Fibroblast of the aortic adventitia (primary cell): Measurements from ENCODE around the gene IL13RA1. TPM values are rescaled to one million over a fixed set of nuclear protein-coding genes. Genes with fewer than 3 reads are reported as not detected.
"Not testable (repeated sequence)": the region's sequence is repeated elsewhere in the genome, so short reads cannot be mapped to it uniquely, and the experiment has no call there.

ENCODE experiments used
- DNase-seq: peaks from one replicate; pipeline ENCODE4 v3.0.0-alpha.2; 2010; ENCODE audit warnings: low read depth
- H3K4me3 ChIP-seq: 2 replicates; pipeline ENCODE4 v1.5.1; 2011; ENCODE audit warnings: low read depth, mild to moderate bottlenecking, control low read depth, low read length, moderate library complexity
- total RNA-seq: library from RNA; depleted of rRNA; stranded (reverse); fragments of >200 nt; gene quantifications from 2 replicates; pipeline ENCODE4 v1.2.3, GENCODE V29; 2012; ENCODE audit warnings: low replicate concordance
- TF ChIP-seq, protein P1 (sequence below): IDR thresholded peaks from 2 replicates; pipeline ENCODE4 v1.5.1; 2011; ENCODE audit warnings: mild to moderate bottlenecking, low read length, control low read depth, inconsistent platforms; ENCODE audit not compliant: insufficient read depth

IL13RA1 gene
- total RNA-seq, 1 donor: 52.7 TPM

GRCh38 chrX:118727686-118728339 lies 407 bp downstream of the IL13RA1 start:
- peak overlapping the region; percentile 67 for H3K4me3 ChIP-seq
- peak; percentile 17 for DNase-seq
- TF ChIP-seq, protein P1, sequence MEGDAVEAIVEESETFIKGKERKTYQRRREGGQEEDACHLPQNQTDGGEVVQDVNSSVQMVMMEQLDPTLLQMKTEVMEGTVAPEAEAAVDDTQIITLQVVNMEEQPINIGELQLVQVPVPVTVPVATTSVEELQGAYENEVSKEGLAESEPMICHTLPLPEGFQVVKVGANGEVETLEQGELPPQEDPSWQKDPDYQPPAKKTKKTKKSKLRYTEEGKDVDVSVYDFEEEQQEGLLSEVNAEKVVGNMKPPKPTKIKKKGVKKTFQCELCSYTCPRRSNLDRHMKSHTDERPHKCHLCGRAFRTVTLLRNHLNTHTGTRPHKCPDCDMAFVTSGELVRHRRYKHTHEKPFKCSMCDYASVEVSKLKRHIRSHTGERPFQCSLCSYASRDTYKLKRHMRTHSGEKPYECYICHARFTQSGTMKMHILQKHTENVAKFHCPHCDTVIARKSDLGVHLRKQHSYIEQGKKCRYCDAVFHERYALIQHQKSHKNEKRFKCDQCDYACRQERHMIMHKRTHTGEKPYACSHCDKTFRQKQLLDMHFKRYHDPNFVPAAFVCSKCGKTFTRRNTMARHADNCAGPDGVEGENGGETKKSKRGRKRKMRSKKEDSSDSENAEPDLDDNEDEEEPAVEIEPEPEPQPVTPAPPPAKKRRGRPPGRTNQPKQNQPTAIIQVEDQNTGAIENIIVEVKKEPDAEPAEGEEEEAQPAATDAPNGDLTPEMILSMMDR: no peak

DNA sequence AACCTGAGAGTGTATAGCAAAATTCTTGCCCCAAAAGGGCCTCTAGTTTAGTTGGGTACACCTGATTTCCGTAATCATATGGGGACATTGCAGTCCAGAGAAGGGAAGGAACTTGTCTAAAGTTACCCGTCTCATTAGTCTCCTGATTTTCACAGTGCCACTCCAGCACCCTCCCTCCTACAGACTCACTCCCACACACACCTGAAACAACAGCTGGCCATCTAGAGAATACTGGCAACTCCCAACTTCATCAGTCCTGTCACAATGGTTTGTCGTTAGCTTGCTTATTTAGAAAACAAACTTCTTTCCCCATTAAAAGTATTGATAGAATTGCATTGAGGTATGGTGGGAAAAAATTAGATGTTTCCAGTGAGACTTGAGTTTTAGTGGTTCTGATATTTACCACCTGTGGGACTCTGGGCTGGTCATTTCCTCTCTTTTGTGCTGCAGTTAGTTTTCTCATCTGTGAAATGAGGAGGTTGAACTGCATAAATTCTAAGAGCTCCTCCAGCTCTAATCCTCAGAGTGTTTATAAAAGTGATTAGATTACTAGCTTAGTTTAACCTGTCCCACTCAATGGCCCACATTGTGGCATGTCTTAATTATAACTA lies 1.7 kb downstream of the IL13RA1 start:
- TF ChIP-seq, protein P1: no peak
- H3K4me3 ChIP-seq: peak overlapping the region; percentile 67
- no peak for DNase-seq

DNA sequence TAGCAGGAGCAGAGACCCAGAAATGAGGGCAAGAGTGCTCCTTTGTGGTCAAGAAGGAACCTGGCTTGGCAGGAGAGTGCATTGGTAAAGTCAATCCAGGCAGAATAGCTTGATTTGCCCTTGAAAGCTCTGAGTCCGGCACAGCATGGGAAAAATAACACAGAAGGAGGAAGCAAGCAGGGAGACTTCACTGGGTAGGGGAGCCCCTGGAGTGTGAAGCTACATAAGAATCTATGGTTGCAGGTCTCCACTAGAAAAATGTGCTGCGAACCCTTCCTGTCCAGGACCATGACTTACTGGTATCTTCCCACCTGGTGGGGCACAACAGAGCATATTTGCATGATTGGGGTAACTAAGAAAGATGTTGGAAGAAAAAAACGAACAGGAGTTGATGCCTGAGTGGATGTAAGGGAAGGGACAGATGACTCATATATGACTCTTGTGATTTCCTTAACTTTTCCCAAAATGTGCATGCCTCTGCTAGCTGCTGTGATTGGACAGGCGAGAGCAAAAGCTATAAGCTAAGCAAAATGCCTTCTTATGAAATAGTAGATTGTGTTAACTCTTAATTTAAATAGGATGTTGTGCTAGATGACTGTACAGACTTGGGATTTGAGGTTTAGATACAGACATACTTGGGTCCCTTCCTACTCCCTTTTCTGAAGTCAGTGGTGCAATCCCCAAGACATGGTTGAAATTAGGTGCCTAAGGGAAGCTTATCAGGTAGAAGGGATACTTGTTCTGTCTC lies 3.3 kb downstream of the IL13RA1 start:
- TF ChIP-seq, protein P1: no peak
- H3K4me3 ChIP-seq: no peak overlapping the region
- peak; percentile 81 for DNase-seq

- DNase-seq, H3K4me3 ChIP-seq: not testable (repeated sequence)
Measured at GRCh38 chrX:118732551-118732950, 5.1 kb downstream of the IL13RA1 start.

DNA sequence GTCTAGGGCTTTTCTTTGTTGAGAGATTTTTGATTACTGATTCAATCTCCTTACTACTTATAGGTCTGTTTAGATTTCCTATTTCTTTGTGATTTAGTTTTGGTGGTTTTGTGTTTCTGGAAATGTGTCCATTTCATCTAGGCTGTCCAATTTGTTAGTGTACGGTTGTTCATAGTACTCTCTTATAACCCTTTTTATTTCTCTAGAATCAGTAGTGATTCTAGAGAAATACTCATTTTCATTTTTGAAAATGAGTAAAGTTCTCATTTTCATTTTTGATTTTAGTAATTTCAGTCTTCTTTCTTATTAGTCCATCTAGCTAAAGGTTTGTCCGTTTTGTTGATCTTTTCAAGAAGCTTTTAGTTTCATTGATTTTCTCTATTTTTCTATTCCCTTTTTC lies 7.5 kb downstream of the IL13RA1 start:
- H3K4me3 ChIP-seq: no peak overlapping the region
- TF ChIP-seq, protein P1: no peak
- DNase-seq: no peak

- H3K4me3 ChIP-seq: no peak overlapping the region
- TF ChIP-seq, protein P1: no peak
- DNase-seq: no peak
Measured at GRCh38 chrX:118736394-118737010, 9.1 kb downstream of the IL13RA1 start.

DNA sequence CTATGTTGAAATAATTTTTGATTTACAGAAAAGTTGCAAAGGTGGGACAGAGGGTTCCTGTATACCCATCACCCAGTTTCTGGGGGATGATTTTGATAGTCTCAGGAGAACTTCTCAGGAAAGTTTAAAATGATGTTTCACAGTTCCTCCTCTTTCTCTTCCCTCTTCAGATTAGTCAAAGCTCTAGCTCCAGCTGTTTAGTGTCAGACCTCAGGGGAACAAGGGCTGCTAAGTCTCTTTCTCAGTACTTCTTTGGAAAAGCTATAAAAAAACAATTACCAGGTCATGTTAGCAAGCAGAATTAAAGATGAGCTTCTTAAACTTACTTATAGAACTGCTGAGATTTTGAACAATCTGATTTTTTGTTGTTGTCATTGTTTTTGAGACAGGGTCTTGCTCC lies 12.2 kb downstream of the IL13RA1 start:
- H3K4me3 ChIP-seq: no peak overlapping the region
- TF ChIP-seq, protein P1: no peak
- peak; percentile 17 for DNase-seq
